ENCODE data around the gene CCDC12. TPM values are rescaled to one million over a fixed set of nuclear protein-coding genes. Genes with fewer than 3 reads are reported as not detected.

Gene CCDC12
- total RNA-seq, 1 donor from 2014 or later: 50.5 TPM

- TF ChIP-seq CTCF (IDR thresholded peaks at IDR 0.05; ENCODE audit: unreplicated experiment): no peak
- peaks cover 10% of the 10 kb centered on the region for H3K36me3 Mint-ChIP-seq
- no peaks in the 10 kb centered on the region for H3K9me3 Mint-ChIP-seq
- DNase-seq (ENCODE audit: low spot score in 2 of 2, unreplicated experiment in 2 of 2): no peak
- H3K27ac Mint-ChIP-seq: no peak overlapping the region
- no peak overlapping the region for H3K4me3 Mint-ChIP-seq
- H3K4me1 Mint-ChIP-seq: peaks cover 19% of the 10 kb centered on the region
- no peaks in the 10 kb centered on the region for H3K27me3 Mint-ChIP-seq (ENCODE audit: low read depth)
Observed at GRCh38 chr3:47014036-47014435, 37.5 kb upstream of the CCDC12 start.

- no peak for DNase-seq (ENCODE audit: low spot score in 2 of 2, unreplicated experiment in 2 of 2)
- TF ChIP-seq CTCF (IDR thresholded peaks at IDR 0.05; ENCODE audit: unreplicated experiment): no peak
- Mint-ChIP-seq H3K27ac (no peak overlapping the region), H3K36me3 (peaks cover 10% of the 10 kb centered on the region), H3K27me3 (ENCODE audit: low read depth) (no peaks in the 10 kb centered on the region), H3K4me3 (no peak overlapping the region), H3K4me1 (peaks cover 21% of the 10 kb centered on the region), H3K9me3 (no peaks in the 10 kb centered on the region)
Observed at GRCh38 chr3:47013231-47013630, 36.7 kb upstream of the CCDC12 start.

GRCh38 chr3:47012342-47013230 is 36.0 kb upstream of the CCDC12 start:
- no peak for DNase-seq (ENCODE audit: low spot score in 2 of 2, unreplicated experiment in 2 of 2)
- Mint-ChIP-seq H3K27me3 (ENCODE audit: low read depth) (no peaks in the 10 kb centered on the region), H3K27ac (no peak overlapping the region), H3K4me1 (peaks cover 21% of the 10 kb centered on the region), H3K9me3 (no peaks in the 10 kb centered on the region), H3K36me3 (peaks cover 10% of the 10 kb centered on the region), H3K4me3 (no peak overlapping the region)
- TF ChIP-seq CTCF (IDR thresholded peaks at IDR 0.05; ENCODE audit: unreplicated experiment): no peak

GRCh38 chr3:47011371-47011770 is 34.8 kb upstream of the CCDC12 start:
- Mint-ChIP-seq H3K27me3 (ENCODE audit: low read depth) (no peaks in the 10 kb centered on the region), H3K4me3 (no peak overlapping the region), H3K4me1 (peaks cover 13% of the 10 kb centered on the region), H3K9me3 (no peaks in the 10 kb centered on the region), H3K36me3 (peaks cover 9% of the 10 kb centered on the region), H3K27ac (no peak overlapping the region)
- TF ChIP-seq CTCF (IDR thresholded peaks at IDR 0.05; ENCODE audit: unreplicated experiment): no peak
- DNase-seq (ENCODE audit: low spot score in 2 of 2, unreplicated experiment in 2 of 2): no peak

- Mint-ChIP-seq H3K4me1 (peaks cover 9% of the 10 kb centered on the region), H3K27me3 (ENCODE audit: low read depth) (no peaks in the 10 kb centered on the region), H3K36me3 (peaks cover 13% of the 10 kb centered on the region), H3K4me3 (peak overlapping the region; percentile 73), H3K27ac (peak overlapping the region; percentile 85), H3K9me3 (no peaks in the 10 kb centered on the region)
- DNase-seq (ENCODE audit: low spot score in 2 of 2, unreplicated experiment in 2 of 2): no peak
- TF ChIP-seq CTCF (IDR thresholded peaks at IDR 0.05; ENCODE audit: unreplicated experiment): no peak
Observed at GRCh38 chr3:47010910-47011309, 34.4 kb upstream of the CCDC12 start.
